HCT116 (cell line): Measurements from ENCODE around the gene PCDHGA1. TPM values are rescaled to one million over a fixed set of nuclear protein-coding genes. Genes with fewer than 3 reads are reported as not detected.

ENCODE experiments used
- ATAC-seq: fragments of 200-7000 bp; cut with Tn5 transposase; 2 replicates; pipeline ENCODE4 v1.9.1; 2020; ENCODE audit warnings: mild to moderate bottlenecking, moderate library complexity
- BruUV-seq: library from RNA; stranded (reverse); fragments of 400-500 nt; replicated peaks from 2 replicates; lab custom pipeline; 2021; lab: Mats Ljungman, UMichigan
- CTCF ChIA-PET: fragments of 300-600 bp; sonication (Branson Sonifier 250); formaldehyde crosslinking; loops from one replicate; lab custom pipeline; 2021; ENCODE audit warnings: antibody characterized with exemption; lab: Charles Lee
- POLR2A ChIA-PET: fragments of 300-600, 350-600 bp; sonication (Branson Sonifier 250); formaldehyde crosslinking; loops from one replicate; lab custom pipeline; 2021; ENCODE audit warnings: antibody characterized with exemption; lab: Charles Lee
- RAD21 ChIA-PET, 2 experiments: fragments of 300-600 bp; sonication (Branson Sonifier 250); formaldehyde crosslinking; loops; one replicate each; lab custom pipeline; 2023; ENCODE audit warnings: low total read pairs in 2 of 2; ENCODE audit not compliant: uncharacterized antibody in 2 of 2, unreplicated experiment in 2 of 2, low non-redundant PET in 1 of 2; lab: Charles Lee
- DNase-seq: peaks from one replicate; pipeline ENCODE4 v3.0.0-alpha.2; 2010; ENCODE audit warnings: low read depth, low spot score
- H2AFZ ChIP-seq: fragments of 200-600 bp; shearing (Covaris generic), sonication (generic); 2 replicates; pipeline ENCODE4 v1.6.1; 2017; ENCODE audit warnings: low read depth, mixed run types, mixed read lengths, antibody characterized with exemption, low read length; ENCODE audit not compliant: poor library complexity, severe bottlenecking
- H3K27ac ChIP-seq: 2 replicates; pipeline ENCODE4 v1.5.1; 2012; ENCODE audit warnings: low read depth, low read length
- H3K27me3 ChIP-seq: fragments of 200-600 bp; sonication (generic); 2 replicates; pipeline ENCODE4 v1.6.1; 2016; ENCODE audit warnings: mixed run types, low read length, mixed read lengths; ENCODE audit not compliant: insufficient read depth
- H3K36me3 ChIP-seq, 2 experiments: fragments of 200-500 bp in 1 of 2; fragments of 200-600 bp in 1 of 2; sonication (Bioruptor generic) in 1 of 2; sonication (generic) in 1 of 2; 2 replicates each; pipeline versions ENCODE4 v1.5.1 to v1.6.1; 2014 to 2016; ENCODE audit warnings: low read length in 2 of 2, inconsistent platforms in 1 of 2, mixed read lengths in 1 of 2, mixed run types in 1 of 2; ENCODE audit not compliant: insufficient read depth in 2 of 2, control insufficient read depth in 1 of 2
- H3K4me1 ChIP-seq, 2 experiments: fragments of 200-600 bp in 1 of 2; sonication (generic) in 1 of 2; 2 replicates each; pipeline versions ENCODE4 v1.5.1 to v1.6.1; 2012 to 2017; ENCODE audit warnings: low read length in 2 of 2, inconsistent platforms in 1 of 2, mild to moderate bottlenecking in 1 of 2, mixed read lengths in 1 of 2, mixed run types in 1 of 2, moderate library complexity in 1 of 2; ENCODE audit not compliant: insufficient read depth in 2 of 2, control insufficient read depth in 1 of 2
- H3K4me2 ChIP-seq: fragments of 200-600 bp; sonication (generic); 2 replicates; pipeline ENCODE4 v1.6.1; 2017; ENCODE audit warnings: mixed run types, low read length, mixed read lengths
- H3K4me3 ChIP-seq, 2 experiments: fragments of 200-600 bp in 1 of 2; sonication (generic) in 1 of 2; replicated peaks in 1 of 2; 2 replicates each; pipeline ENCODE4 v1.5.1; 2011 to 2016; ENCODE audit warnings: low read length in 2 of 2, control low read depth in 1 of 2, low read depth in 1 of 2, mild to moderate bottlenecking in 1 of 2, mixed read lengths in 1 of 2, mixed run types in 1 of 2
- H3K79me2 ChIP-seq: fragments of 200-600 bp; sonication (generic); 2 replicates; pipeline ENCODE4 v1.6.1; 2017; ENCODE audit warnings: mild to moderate bottlenecking, mixed run types, low read length, moderate library complexity, mixed read lengths; ENCODE audit not compliant: insufficient read depth
- H3K9ac ChIP-seq: fragments of 200-600 bp; sonication (generic); 2 replicates; pipeline ENCODE4 v1.6.1; 2016; ENCODE audit warnings: low read length, mixed read lengths
- H3K9me2 ChIP-seq: fragments of 200-600 bp; sonication (generic), shearing (Covaris generic); 2 replicates; pipeline ENCODE4 v1.6.1; 2017; ENCODE audit warnings: mixed run types, mild to moderate bottlenecking, moderate library complexity; ENCODE audit not compliant: insufficient read depth
- H3K9me3 ChIP-seq, 2 experiments: fragments of 200-500 bp in 1 of 2; fragments of 200-600 bp in 1 of 2; sonication (Bioruptor generic) in 1 of 2; sonication (generic) in 1 of 2; 2 replicates each; pipeline ENCODE4 v1.6.1; 2014 to 2017; ENCODE audit warnings: low read length in 2 of 2, mixed read lengths in 2 of 2, inconsistent platforms in 1 of 2, low read depth in 1 of 2, mild to moderate bottlenecking in 1 of 2, mixed run types in 1 of 2, moderate library complexity in 1 of 2; ENCODE audit not compliant: control insufficient read depth in 1 of 2, insufficient read depth in 1 of 2
- H4K20me1 ChIP-seq: fragments of 200-600 bp; sonication (generic), shearing (Covaris generic); 2 replicates; pipeline ENCODE4 v1.6.1; 2017; ENCODE audit warnings: mixed run types, mild to moderate bottlenecking, moderate library complexity; ENCODE audit not compliant: insufficient read depth
- ATF3 ChIP-seq: IDR thresholded peaks from 2 replicates; pipeline ENCODE4 v1.6.1; 2012
- CBX3 ChIP-seq: IDR thresholded peaks from 2 replicates; pipeline ENCODE4 v1.6.1; 2012; ENCODE audit warnings: low read depth
- CEBPB ChIP-seq: IDR thresholded peaks from 2 replicates; pipeline ENCODE4 v1.6.1; 2012; ENCODE audit warnings: low read depth
- CTCF ChIP-seq, 3 experiments: fragments of 200-600 bp in 1 of 3; sonication (generic) in 1 of 3; IDR thresholded peaks in 2 of 3; conservative IDR thresholded peaks in 1 of 3; 2 replicates each; pipeline ENCODE4 v1.5.1; 2012 to 2017; ENCODE audit warnings: low read depth in 2 of 3, low read length in 2 of 3, antibody characterized with exemption in 1 of 3, borderline replicate concordance in 1 of 3, control low read depth in 1 of 3, mild to moderate bottlenecking in 1 of 3, mixed read lengths in 1 of 3, mixed run types in 1 of 3, moderate library complexity in 1 of 3; ENCODE audit not compliant: insufficient read depth in 1 of 3
- EGR1 ChIP-seq: IDR thresholded peaks from 2 replicates; pipeline ENCODE4 v1.6.1; 2012; ENCODE audit warnings: low read depth
- EZH2 ChIP-seq: fragments of 200-600 bp; sonication (generic); IDR thresholded peaks from 2 replicates; pipeline ENCODE4 v1.6.1; 2017; ENCODE audit warnings: antibody characterized with exemption, mixed run types
- JUND ChIP-seq: IDR thresholded peaks from 2 replicates; pipeline ENCODE4 v1.6.1; 2012
- MAX ChIP-seq: IDR thresholded peaks from 2 replicates; pipeline ENCODE4 v1.6.1; 2012
- POLR2A ChIP-seq: IDR thresholded peaks from 2 replicates; pipeline ENCODE4 v1.7.0; 2011; ENCODE audit warnings: borderline replicate concordance; ENCODE audit not compliant: insufficient read depth, insufficient read length; ENCODE audit errors: extremely low read depth
- POLR2AphosphoS5 ChIP-seq: IDR thresholded peaks from 2 replicates; pipeline ENCODE4 v1.6.1; 2011; ENCODE audit warnings: mild to moderate bottlenecking, low read depth, low read length, moderate library complexity
- RAD21 ChIP-seq: IDR thresholded peaks from 2 replicates; pipeline ENCODE4 v1.6.1; 2012; ENCODE audit warnings: low read depth, mild to moderate bottlenecking
- REST ChIP-seq: IDR thresholded peaks from 2 replicates; pipeline ENCODE4 v1.6.1; 2012; ENCODE audit warnings: low read depth
- SIN3A ChIP-seq: IDR thresholded peaks from 2 replicates; pipeline ENCODE4 v1.6.1; 2012; ENCODE audit warnings: low read depth
- SP1 ChIP-seq: IDR thresholded peaks from 2 replicates; pipeline ENCODE4 v1.6.1; 2012; ENCODE audit warnings: low read depth
- SRF ChIP-seq: IDR thresholded peaks from 2 replicates; pipeline ENCODE4 v1.6.1; 2012; ENCODE audit warnings: low read depth
- TCF7L2 ChIP-seq: IDR thresholded peaks from 2 replicates; pipeline ENCODE4 v1.7.0; 2011; ENCODE audit warnings: borderline replicate concordance, inconsistent platforms; ENCODE audit not compliant: insufficient read depth, insufficient read length; ENCODE audit errors: extremely low read depth
- YY1 ChIP-seq: IDR thresholded peaks from 2 replicates; pipeline ENCODE4 v1.6.1; 2011; ENCODE audit warnings: low read length, low read depth, moderate library complexity, mild to moderate bottlenecking; ENCODE audit not compliant: insufficient replicate concordance; ENCODE audit errors: extremely low read depth
- ZBTB33 ChIP-seq: IDR thresholded peaks from 2 replicates; pipeline ENCODE4 v1.6.1; 2011; ENCODE audit warnings: mild to moderate bottlenecking, low read length, moderate library complexity; ENCODE audit not compliant: insufficient replicate concordance; ENCODE audit errors: extremely low read depth
- ZNF274 ChIP-seq: fragments of 200-500 bp; sonication (Bioruptor generic); IDR thresholded peaks from 2 replicates; pipeline ENCODE4 v1.6.1; 2014; ENCODE audit warnings: mild to moderate bottlenecking, low read depth, low read length, inconsistent platforms
- intact Hi-C: fragments of 100-400 bp; cut with micrococcal nuclease; formaldehyde crosslinking; loops from 2 replicates; pipeline ENCODE4 v1.10.0; 2022
- total RNA-seq: library from RNA; stranded (reverse); gene quantifications from one replicate; pipeline ENCODE4 v1.2.1, GENCODE V29; 2021; ENCODE audit not compliant: unreplicated experiment

The PCDHGA1 gene
- total RNA-seq, 1 experiment from 2014 or later = 0.05 TPM

GRCh38 chr5:141326088-141326854 is 4.0 kb upstream of the PCDHGA1 start:
- ChIA-PET CTCF (no interaction called here), RAD21 (no interaction called here), POLR2A (no interaction called here)
- Histone ChIP-seq H3K4me2 (no peak overlapping the region), H4K20me1 (no peaks in the 10 kb centered on the region), H3K4me1 (peaks cover 0 to 2% of the 10 kb centered on the region in 2 experiments; a peak in 1 of 4 replicates), H3K9me3 (peaks cover 0 to 4% of the 10 kb centered on the region in 2 experiments; a peak in 2 of 4 replicates), H3K27ac (no peak overlapping the region), H3K9ac (no peak overlapping the region), H3K4me3 (no peak overlapping the region), H3K79me2 (no peaks in the 10 kb centered on the region), H2AFZ (no peak overlapping the region), H3K27me3 (no peaks in the 10 kb centered on the region), H3K9me2 (no peaks in the 10 kb centered on the region), H3K36me3 (no peaks in the 10 kb centered on the region)
- BruUV-seq = no TSS peak
- intact Hi-C loops = no loop called here
- ATAC-seq (no peak), DNase-seq (no peak)
- TF ChIP-seq ZNF274 (no peak), ATF3 (no peak), POLR2AphosphoS5 (no peak), ZBTB33 (no peak), MAX (no peak), SP1 (no peak), CTCF (IDR thresholded peaks at IDR 0.05 in 2 of 3, conservative IDR thresholded peaks at IDR 0.05 in 1 of 3; ENCODE audit: borderline replicate concordance in 1 of 3, insufficient read depth in 1 of 3, low read depth in 2 of 3, low read length in 2 of 3) (no peak), CEBPB (no peak), POLR2A (no peak), SRF (no peak), CBX3 (no peak), EGR1 (no peak), SIN3A (no peak), EZH2 (no peak), TCF7L2 (no peak), RAD21 (no peak), REST (no peak), JUND (no peak), YY1 (no peak)
